ENCODE results near the gene TRIM29. TPM values are rescaled to one million over a fixed set of nuclear protein-coding genes. Genes with fewer than 3 reads are reported as not detected.

Gene TRIM29
- total and polyA plus RNA-seq, 2 of the 13 experiments (the other 11 are each of a cell fraction or from before 2014, with no cell fraction given) = 0.86 TPM

DNA sequence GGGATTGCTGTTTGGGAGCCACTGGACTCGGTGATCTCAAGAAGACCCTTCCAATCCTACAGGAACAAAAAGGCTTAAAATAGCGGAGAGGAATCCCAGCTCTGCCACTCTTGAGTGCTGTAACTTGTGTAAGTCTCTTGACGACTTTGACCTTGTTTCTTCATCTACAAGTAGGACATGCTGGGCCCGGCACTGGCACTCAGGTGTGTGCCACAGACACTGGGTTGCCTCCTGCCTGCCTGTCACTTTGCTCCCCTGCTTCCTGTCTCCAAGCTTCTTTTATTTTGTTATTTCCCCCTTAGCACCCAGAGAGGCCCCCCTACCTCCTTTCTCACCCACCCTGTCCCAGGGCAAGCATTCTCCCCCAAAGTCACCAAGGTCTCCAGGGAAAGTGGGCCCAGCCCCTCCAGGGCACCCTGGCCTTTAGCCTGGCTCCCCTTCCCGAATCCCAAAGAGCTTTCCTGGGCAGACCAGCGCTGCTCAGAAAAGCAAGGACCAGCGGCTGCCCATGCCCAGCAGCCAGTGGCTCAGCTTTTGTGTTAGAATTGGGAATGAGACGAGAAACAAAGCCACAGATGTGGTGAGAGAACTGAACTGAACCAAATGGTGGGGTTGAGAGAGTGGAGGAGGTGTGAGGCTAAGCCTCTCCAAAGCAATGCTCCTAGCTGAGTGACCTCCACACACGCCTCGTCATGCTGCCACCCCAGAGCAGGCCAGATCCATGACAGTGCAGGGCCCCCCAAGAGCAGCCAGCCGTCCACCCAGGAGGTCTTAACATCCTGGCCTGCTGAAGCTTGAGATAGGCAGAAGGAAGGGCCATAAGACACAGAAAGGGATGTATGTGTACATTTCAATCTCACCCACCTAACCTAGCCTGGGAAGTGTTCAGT is 4.5 kb downstream of the TRIM29 start:
- no peaks in the 10 kb centered on the region for H3K36me3 ChIP-seq (replicated peaks in 1 of 2; ENCODE audit: control insufficient read depth in 1 of 2, insufficient read depth in 2 of 2, low read length in 2 of 2)
- ATAC-seq = no peak

DNA sequence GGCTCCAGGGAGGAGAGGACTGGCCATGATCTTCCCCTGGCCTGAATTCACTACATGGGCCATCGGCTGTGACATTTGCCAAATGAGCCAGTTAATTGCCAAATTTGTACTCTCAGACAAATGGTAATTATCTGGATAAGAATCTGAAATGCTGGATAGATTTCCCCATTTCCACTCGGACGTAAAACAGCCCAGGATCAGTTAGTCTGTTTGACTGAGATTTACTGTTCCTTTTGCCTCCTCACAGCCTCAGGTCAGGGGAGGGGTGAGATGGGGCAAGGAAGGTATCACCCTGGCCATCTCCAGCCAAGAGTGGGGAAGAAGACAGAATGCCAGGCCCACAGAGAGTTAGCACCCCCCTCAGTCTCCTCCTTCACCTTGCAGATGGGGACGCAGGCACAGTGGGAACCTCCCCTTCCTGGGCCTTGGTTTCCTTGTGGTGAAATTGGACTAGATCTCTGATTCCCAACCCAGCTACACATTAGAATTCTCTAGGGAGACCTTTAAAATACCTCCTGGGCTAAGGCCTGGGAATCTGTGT is 5.2 kb downstream of the TRIM29 start:
- Histone ChIP-seq H3K27ac (ENCODE audit: extremely low read length, insufficient read depth, low read length) (no peak overlapping the region), H3K9me3 (ENCODE audit: low read length) (no peaks in the 10 kb centered on the region), H3K36me3 (replicated peaks in 1 of 2; ENCODE audit: control insufficient read depth in 1 of 2, insufficient read depth in 2 of 2, low read length in 2 of 2) (no peaks in the 10 kb centered on the region), H3K27me3 (ENCODE audit: control insufficient read depth in 1 of 2, insufficient read depth in 2 of 2, low read length in 2 of 2) (peaks cover 26 to 93% of the 10 kb centered on the region in 2 experiments), H3K9ac (ENCODE audit: insufficient read depth, low read depth, low read length) (no peak overlapping the region), H3K79me2 (ENCODE audit: insufficient read depth, low read length) (no peaks in the 10 kb centered on the region), H3K4me1 (ENCODE audit: insufficient read depth, low read length) (0 out of 2 replicates have a peak, but pooled peaks cover 12% of the 10 kb centered on the region), H2AFZ (ENCODE audit: low read length) (no peak overlapping the region), H3K4me2 (ENCODE audit: low read depth, low read length) (no peak overlapping the region), H3K4me3 (replicated peaks in 1 of 3; ENCODE audit: insufficient read depth in 1 of 3, low read depth in 2 of 3, low read length in 3 of 3) (no peak overlapping the region), H4K20me1 (ENCODE audit: insufficient read depth, low read length) (no peaks in the 10 kb centered on the region)
- in situ Hi-C loops (cut with HindIII; ENCODE audit: extremely low pct_ligation_motif_present, low pct_unique_long_range_greater_than_20kb) (no loop called here), intact Hi-C loops (cut with micrococcal nuclease; ENCODE audit: unreplicated experiment) (no loop called here)
- no peak for TF ChIP-seq ZNF564 (CRISPR knock-in tag; IDR thresholded peaks at IDR 0.05)
- no peak for TF ChIP-seq NFKBIZ (CRISPR knock-in tag; IDR thresholded peaks at IDR 0.05)
- no peak for TF ChIP-seq PRMT3 (CRISPR knock-in tag; IDR thresholded peaks at IDR 0.05; ENCODE audit: borderline replicate concordance, low read depth)
- no peak for TF ChIP-seq KLF11 (CRISPR knock-in tag; IDR thresholded peaks at IDR 0.05)
- TF ChIP-seq CBX1 (IDR thresholded peaks at IDR 0.05; ENCODE audit: low read depth) = no peak
- no peak for TF ChIP-seq ZFP37 (CRISPR knock-in tag; IDR thresholded peaks at IDR 0.05; ENCODE audit: borderline replicate concordance)
- TF ChIP-seq, protein P1, sequence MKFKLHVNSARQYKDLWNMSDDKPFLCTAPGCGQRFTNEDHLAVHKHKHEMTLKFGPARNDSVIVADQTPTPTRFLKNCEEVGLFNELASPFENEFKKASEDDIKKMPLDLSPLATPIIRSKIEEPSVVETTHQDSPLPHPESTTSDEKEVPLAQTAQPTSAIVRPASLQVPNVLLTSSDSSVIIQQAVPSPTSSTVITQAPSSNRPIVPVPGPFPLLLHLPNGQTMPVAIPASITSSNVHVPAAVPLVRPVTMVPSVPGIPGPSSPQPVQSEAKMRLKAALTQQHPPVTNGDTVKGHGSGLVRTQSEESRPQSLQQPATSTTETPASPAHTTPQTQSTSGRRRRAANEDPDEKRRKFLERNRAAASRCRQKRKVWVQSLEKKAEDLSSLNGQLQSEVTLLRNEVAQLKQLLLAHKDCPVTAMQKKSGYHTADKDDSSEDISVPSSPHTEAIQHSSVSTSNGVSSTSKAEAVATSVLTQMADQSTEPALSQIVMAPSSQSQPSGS (CRISPR knock-in tag; IDR thresholded peaks at IDR 0.05) = no peak
- no peak for TF ChIP-seq ZMYM4 (CRISPR knock-in tag; IDR thresholded peaks at IDR 0.05)
- no peak for TF ChIP-seq CHCHD3 (CRISPR knock-in tag; IDR thresholded peaks at IDR 0.05)
- no peak for TF ChIP-seq KLF13 (CRISPR knock-in tag; IDR thresholded peaks at IDR 0.05)
- TF ChIP-seq ZNF432 (CRISPR knock-in tag; IDR thresholded peaks at IDR 0.05; ENCODE audit: borderline replicate concordance) = no peak
- TF ChIP-seq TP53 (CRISPR knock-in tag; conservative IDR thresholded peaks at IDR 0.05) = no peak
- TF ChIP-seq FOXK1 (CRISPR knock-in tag; IDR thresholded peaks at IDR 0.05; ENCODE audit: borderline replicate concordance, low read depth) = no peak
- ATAC-seq = no peak
- CTCF ChIA-PET (ENCODE audit: low intra/inter-chr PET ratio, low total read pairs) = no interaction called here
- 46% methylated on average over 4 of the region's 4 CpGs for WGBS (ENCODE audit: low lambda C conversion rate)
- DNase-seq (ENCODE audit: low spot score) = no peak
- BruUV-seq (replicated peaks) = no TSS peak
- POLR2A ChIA-PET = no interaction called here
- no peak for FAIRE-seq

More for the DNA sequence above, 4.5 kb downstream of the TRIM29 start:
- H3K27me3 ChIP-seq (ENCODE audit: control insufficient read depth in 1 of 2, insufficient read depth in 2 of 2, low read length in 2 of 2) = peaks cover 24 to 85% of the 10 kb centered on the region in 2 experiments
- no peak overlapping the region for H3K4me3 ChIP-seq (replicated peaks in 1 of 3; ENCODE audit: insufficient read depth in 1 of 3, low read depth in 2 of 3, low read length in 3 of 3)
- TF ChIP-seq ZBTB38 (CRISPR knock-in tag; IDR thresholded peaks at IDR 0.05) = no peak
- ChIA-PET POLR2A (no interaction called here), CTCF (ENCODE audit: low intra/inter-chr PET ratio, low total read pairs) (no interaction called here)
- H3K4me1 ChIP-seq (ENCODE audit: insufficient read depth, low read length) = 0 out of 2 replicates have a peak, but pooled peaks cover 12% of the 10 kb centered on the region
- H3K4me2 ChIP-seq (ENCODE audit: low read depth, low read length) = no peak overlapping the region
- DNase-seq (ENCODE audit: low spot score) (no peak), FAIRE-seq (no peak)
- H3K9me3 ChIP-seq (ENCODE audit: low read length) = no peaks in the 10 kb centered on the region
- H4K20me1 ChIP-seq (ENCODE audit: insufficient read depth, low read length) = no peaks in the 10 kb centered on the region
- intact Hi-C loops (cut with micrococcal nuclease; ENCODE audit: unreplicated experiment) = no loop called here
- H2AFZ ChIP-seq (ENCODE audit: low read length) = no peak overlapping the region
- H3K79me2 ChIP-seq (ENCODE audit: insufficient read depth, low read length) = no peaks in the 10 kb centered on the region
- H3K27ac ChIP-seq (ENCODE audit: extremely low read length, insufficient read depth, low read length) = no peak overlapping the region
- 6% methylated on average over 11 of the region's 11 CpGs for WGBS (ENCODE audit: low lambda C conversion rate)
- in situ Hi-C loops (cut with HindIII; ENCODE audit: extremely low pct_ligation_motif_present, low pct_unique_long_range_greater_than_20kb) = no loop called here
- BruUV-seq (replicated peaks) = no TSS peak
- H3K9ac ChIP-seq (ENCODE audit: insufficient read depth, low read depth, low read length) = no peak overlapping the region

All from HepG2 (cell line).